Measurements from ENCODE around the gene KIAA0753. TPM values are rescaled to one million over a fixed set of nuclear protein-coding genes. Genes with fewer than 3 reads are reported as not detected.

Gene KIAA0753
- total RNA-seq, 2 donors from 2014 or later, result 15.7 to 18.5 TPM

DNA sequence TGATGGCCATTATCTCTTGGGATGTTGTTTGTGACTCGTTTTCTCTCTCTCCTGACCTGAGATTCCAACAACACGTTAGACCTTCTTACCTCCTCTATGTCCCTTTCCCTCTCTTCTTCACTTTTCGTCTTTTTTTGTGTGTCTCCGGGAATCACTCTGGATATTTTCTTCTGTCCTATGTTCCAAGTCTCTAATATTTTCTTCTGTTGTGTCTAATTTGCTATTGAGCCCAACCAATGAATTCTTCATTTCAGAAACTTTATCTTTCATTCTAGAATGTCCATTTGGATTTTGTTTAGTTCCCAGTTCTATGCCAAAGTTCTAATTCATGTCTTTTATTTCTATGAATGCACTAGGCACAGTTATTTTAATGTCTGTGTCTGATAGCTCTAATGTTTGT is 57.1 kb downstream of the KIAA0753 start:
- no peak for TF ChIP-seq CTCF (IDR thresholded peaks at IDR 0.05)
- H3K9me3 ChIP-seq, result no peaks in the 10 kb centered on the region
- intact Hi-C loops (cut with DNase I), result no loop called here

DNA sequence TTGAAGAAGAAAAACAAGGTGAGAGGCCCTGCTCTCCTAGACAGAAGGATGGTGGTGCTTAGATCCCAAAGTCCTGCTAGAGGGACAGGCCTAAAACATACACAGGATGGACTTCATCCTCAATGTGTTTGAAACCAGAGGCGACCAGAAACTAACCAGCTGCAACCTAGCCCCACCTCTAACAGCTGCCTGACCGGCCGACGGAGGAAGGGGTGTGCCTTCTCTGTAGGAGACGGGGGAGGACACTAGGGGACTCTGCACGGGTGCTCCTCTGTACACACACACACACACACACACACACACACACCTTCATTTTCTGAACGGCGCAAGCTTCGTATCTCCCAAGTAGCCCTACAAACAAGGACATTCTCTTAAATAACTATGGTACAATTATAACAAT is 59.9 kb downstream of the KIAA0753 start:
- Histone ChIP-seq H3K27ac (no peak overlapping the region), H3K27me3 (no peaks in the 10 kb centered on the region), H3K36me3 (no peaks in the 10 kb centered on the region), H3K4me3 (no peak overlapping the region), H3K4me1 (no peaks in the 10 kb centered on the region), H3K9me3 (no peaks in the 10 kb centered on the region), H3K9ac (ENCODE audit: low read depth in 2 of 2, low read length in 2 of 2) (no peak overlapping the region)
- DNase-seq, result no peak
- TF ChIP-seq CTCF (IDR thresholded peaks at IDR 0.05), result no peak
- intact Hi-C loops (cut with DNase I), result no loop called here

More for the DNA sequence above, 57.1 kb downstream of the KIAA0753 start:
- H3K4me3 ChIP-seq, result no peak overlapping the region
- H3K9ac ChIP-seq (ENCODE audit: low read depth in 2 of 2, low read length in 2 of 2), result no peak overlapping the region
- H3K36me3 ChIP-seq, result no peaks in the 10 kb centered on the region
- H3K27ac ChIP-seq, result no peak overlapping the region
- DNase-seq, result no peak
- H3K4me1 ChIP-seq, result no peaks in the 10 kb centered on the region
- H3K27me3 ChIP-seq, result no peaks in the 10 kb centered on the region

DNA sequence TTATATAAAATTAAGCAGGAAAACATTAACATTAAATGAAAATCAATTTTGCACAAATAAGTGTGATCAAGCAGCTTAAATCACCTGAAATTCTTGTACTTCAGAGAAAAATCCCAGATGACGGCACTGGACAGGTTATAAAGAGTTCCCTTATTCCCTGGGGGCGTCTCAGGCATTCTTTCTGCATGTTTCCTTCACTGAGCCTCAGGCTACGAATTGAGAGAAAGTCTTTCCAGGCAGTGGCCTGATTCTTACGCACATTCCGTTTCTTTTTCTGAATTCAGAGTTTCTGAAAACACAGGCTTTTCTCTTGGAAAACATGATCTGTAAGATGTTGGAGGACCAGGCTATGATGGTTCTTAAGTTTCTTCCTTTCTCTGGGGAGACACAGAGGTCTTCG is 62.0 kb downstream of the KIAA0753 start:
- Histone ChIP-seq H3K27me3 (no peaks in the 10 kb centered on the region), H3K27ac (no peak overlapping the region), H3K9me3 (no peaks in the 10 kb centered on the region), H3K4me1 (no peaks in the 10 kb centered on the region), H3K4me3 (no peak overlapping the region), H3K36me3 (no peaks in the 10 kb centered on the region), H3K9ac (ENCODE audit: low read depth in 2 of 2, low read length in 2 of 2) (no peak overlapping the region)
- intact Hi-C loops (cut with DNase I), result loop anchor here (10.0 kb wide), 1 partner anchor 56 kb away; no protein-coding TSS in a partner anchor
- DNase-seq, result no peak
- no peak for TF ChIP-seq CTCF (IDR thresholded peaks at IDR 0.05)

GRCh38 chr17:6577686-6578263 is 62.7 kb downstream of the KIAA0753 start:
- Histone ChIP-seq H3K4me3 (no peak overlapping the region), H3K9me3 (no peaks in the 10 kb centered on the region), H3K36me3 (no peaks in the 10 kb centered on the region), H3K27ac (no peak overlapping the region), H3K9ac (ENCODE audit: low read depth in 2 of 2, low read length in 2 of 2) (no peak overlapping the region), H3K27me3 (no peaks in the 10 kb centered on the region), H3K4me1 (no peaks in the 10 kb centered on the region)
- intact Hi-C loops (cut with DNase I), result loop anchor here (10.0 kb wide), 1 partner anchor 57 kb away; no protein-coding TSS in a partner anchor
- no peak for TF ChIP-seq CTCF (IDR thresholded peaks at IDR 0.05)
- peak; percentile 82 for DNase-seq

DNA sequence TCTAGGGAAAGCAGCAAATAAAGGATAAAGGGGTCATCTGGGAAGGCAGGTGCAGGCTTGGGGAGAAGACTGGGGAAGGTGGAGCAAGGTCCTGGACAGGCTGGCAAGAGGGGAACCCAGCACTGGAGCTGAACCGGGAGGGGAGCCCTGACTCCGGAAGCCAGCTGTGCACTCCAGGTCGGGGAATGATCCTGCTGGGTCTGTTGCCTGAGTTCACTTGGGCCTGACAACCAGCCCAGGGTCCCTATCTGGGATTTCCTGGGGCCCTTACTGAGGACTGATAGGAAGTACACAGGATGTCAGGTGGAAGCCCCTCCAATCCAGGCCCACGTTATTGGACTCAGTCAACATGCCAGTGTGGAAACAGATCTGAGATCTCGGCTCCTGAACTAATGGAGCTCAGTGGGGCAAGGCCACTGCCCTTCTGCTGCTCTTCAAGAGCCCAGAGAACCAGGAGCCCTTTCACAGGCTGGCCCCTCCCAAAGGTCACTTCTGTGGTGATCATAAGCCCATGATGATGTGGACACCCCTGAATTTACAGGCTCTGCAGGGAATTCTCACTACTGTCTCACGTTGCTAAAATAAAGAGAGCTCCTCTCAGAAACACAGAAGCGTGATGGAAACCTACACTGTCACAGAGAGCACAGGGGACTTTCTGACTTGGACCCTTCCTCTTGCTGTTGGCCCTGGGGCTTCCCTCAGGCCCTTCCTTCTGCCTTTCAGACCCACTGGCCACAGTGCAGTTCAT is 64.3 kb downstream of the KIAA0753 start:
- DNase-seq, result no peak
- H3K27me3 ChIP-seq, result no peaks in the 10 kb centered on the region
- no peaks in the 10 kb centered on the region for H3K9me3 ChIP-seq
- TF ChIP-seq CTCF (IDR thresholded peaks at IDR 0.05), result no peak
- no peaks in the 10 kb centered on the region for H3K4me1 ChIP-seq
- H3K9ac ChIP-seq (ENCODE audit: low read depth in 2 of 2, low read length in 2 of 2), result no peak overlapping the region
- intact Hi-C loops (cut with DNase I), result loop anchor here (10.0 kb wide), 1 partner anchor 59 kb away; no protein-coding TSS in a partner anchor
- H3K36me3 ChIP-seq, result no peaks in the 10 kb centered on the region
- H3K27ac ChIP-seq, result no peak overlapping the region
- H3K4me3 ChIP-seq, result no peak overlapping the region
